Trophoblast cell (in vitro differentiated cells and primary cell): ENCODE measurements around the gene TMPRSS6.

Experiments
- DNase-seq, 2 donors: peaks; one replicate each; pipeline ENCODE4 v3.0.0-alpha.2; 2016
- H2AFZ ChIP-seq: 2 replicates; pipeline ENCODE4 v1.6.1; 2013; ENCODE audit warnings: low read length, moderate library complexity, mild to moderate bottlenecking; ENCODE audit not compliant: insufficient read depth, poor library complexity
- H2AK5ac ChIP-seq: 2 replicates; pipeline ENCODE4 v1.6.1; 2013; ENCODE audit warnings: mild to moderate bottlenecking, low read length
- H2BK120ac ChIP-seq: 2 replicates; pipeline ENCODE4 v1.6.1; 2013; ENCODE audit warnings: low read length, mild to moderate bottlenecking, moderate library complexity; ENCODE audit not compliant: insufficient read depth, poor library complexity
- H2BK12ac ChIP-seq: 2 replicates; pipeline ENCODE4 v1.6.1; 2013; ENCODE audit warnings: mild to moderate bottlenecking, low read length, moderate library complexity
- H2BK5ac ChIP-seq: 2 replicates; pipeline ENCODE4 v1.6.1; 2013; ENCODE audit warnings: low read length, low read depth, moderate library complexity, mild to moderate bottlenecking; ENCODE audit not compliant: poor library complexity
- H3K14ac ChIP-seq: 2 replicates; pipeline ENCODE4 v1.6.1; 2013; ENCODE audit warnings: mild to moderate bottlenecking, low read length
- H3K18ac ChIP-seq: 2 replicates; pipeline ENCODE4 v1.6.1; 2013; ENCODE audit warnings: mild to moderate bottlenecking, low read length
- H3K23ac ChIP-seq: 2 replicates; pipeline ENCODE4 v1.6.1; 2013; ENCODE audit warnings: low read length
- H3K27ac ChIP-seq: 2 replicates; pipeline ENCODE4 v1.5.1; 2013; ENCODE audit warnings: low read depth, mild to moderate bottlenecking, inconsistent platforms, low read length, moderate library complexity
- H3K27me3 ChIP-seq: 2 replicates; pipeline ENCODE4 v1.6.1; 2013; ENCODE audit warnings: inconsistent platforms, mild to moderate bottlenecking, low read length, moderate library complexity; ENCODE audit not compliant: insufficient read depth
- H3K36me3 ChIP-seq, 2 experiments: 1 replicate in 1 of 2; 2 replicates in 1 of 2; pipeline ENCODE4 v1.6.1; 2013; ENCODE audit warnings: low read length in 2 of 2, mild to moderate bottlenecking in 2 of 2, moderate library complexity in 1 of 2; ENCODE audit not compliant: insufficient read depth in 2 of 2, control insufficient read depth in 1 of 2
- H3K4ac ChIP-seq: 2 replicates; pipeline ENCODE4 v1.6.1; 2013; ENCODE audit warnings: low read depth, mild to moderate bottlenecking, low read length, moderate library complexity
- H3K4me1 ChIP-seq, 2 experiments: 1 replicate in 1 of 2; 2 replicates in 1 of 2; pipeline ENCODE4 v1.6.1; 2013; ENCODE audit warnings: low read length in 2 of 2, mild to moderate bottlenecking in 2 of 2, moderate library complexity in 1 of 2; ENCODE audit not compliant: insufficient read depth in 2 of 2, control insufficient read depth in 1 of 2
- H3K4me2 ChIP-seq: 2 replicates; pipeline ENCODE4 v1.6.1; 2013; ENCODE audit warnings: inconsistent platforms, mild to moderate bottlenecking, low read length, moderate library complexity
- H3K4me3 ChIP-seq: 2 replicates; pipeline ENCODE4 v1.5.1; 2013; ENCODE audit warnings: mild to moderate bottlenecking, low read depth, low read length, inconsistent platforms
- H3K79me1 ChIP-seq: one replicate; pipeline ENCODE4 v1.6.1; 2013; ENCODE audit warnings: low read length
- H3K79me2 ChIP-seq: 2 replicates; pipeline ENCODE4 v1.6.1; 2013; ENCODE audit warnings: low read length, mild to moderate bottlenecking; ENCODE audit not compliant: control insufficient read depth, insufficient read depth, poor library complexity
- H3K9ac ChIP-seq: 2 replicates; pipeline ENCODE4 v1.6.1; 2013; ENCODE audit warnings: mild to moderate bottlenecking, low read length
- H3K9me3 ChIP-seq: 2 replicates; pipeline ENCODE4 v1.6.1; 2013; ENCODE audit warnings: low read depth, mild to moderate bottlenecking, control low read depth, inconsistent platforms, low read length; ENCODE audit not compliant: insufficient read depth
- H4K12ac ChIP-seq: 2 replicates; pipeline ENCODE4 v1.6.1; 2013; ENCODE audit warnings: low read depth, mild to moderate bottlenecking, low read length, moderate library complexity
- H4K8ac ChIP-seq: 2 replicates; pipeline ENCODE4 v1.6.1; 2013; ENCODE audit warnings: low read depth, mild to moderate bottlenecking, low read length, moderate library complexity
- H4K91ac ChIP-seq: one replicate; pipeline ENCODE4 v1.6.1; 2013; ENCODE audit warnings: low read depth, mild to moderate bottlenecking, low read length, moderate library complexity
- WGBS: extraction: QIAGEN DNeasy Blood & Tissue Kit; methylation state at CpG from one replicate; pipeline ENCODE4 v1.1.7; 2013; ENCODE audit warnings: missing lambda C conversion rate; ENCODE audit not compliant: insufficient read length, insufficient coverage; ENCODE audit errors: extremely low coverage; 5-methylcytosine and 5-hydroxymethylcytosine counted together

TMPRSS6 gene

GRCh38 chr22:37118083-37118482 is 8.6 kb upstream of the TMPRSS6 start:
- no peak overlapping the region for H2BK120ac ChIP-seq
- no CpG with 5 or more reads among the region's 5 CpGs for WGBS
- no peak overlapping the region for H4K91ac ChIP-seq
- H3K36me3 ChIP-seq, result no peaks in the 10 kb centered on the region
- H2BK5ac ChIP-seq, result no peak overlapping the region
- no peak overlapping the region for H3K23ac ChIP-seq
- peaks cover 8 to 9% of the 10 kb centered on the region in 2 experiments for H3K4me1 ChIP-seq
- H3K14ac ChIP-seq, result no peak overlapping the region
- no peaks in the 10 kb centered on the region for H3K27me3 ChIP-seq
- no peak overlapping the region for H3K4me2 ChIP-seq
- H3K9ac ChIP-seq, result no peak overlapping the region
- H3K79me2 ChIP-seq, result no peaks in the 10 kb centered on the region
- H3K79me1 ChIP-seq, result no peaks in the 10 kb centered on the region
- no peak overlapping the region for H3K18ac ChIP-seq
- H4K12ac ChIP-seq, result no peak overlapping the region
- no peak overlapping the region for H3K27ac ChIP-seq
- no peak overlapping the region for H3K4ac ChIP-seq
- no peak overlapping the region for H2BK12ac ChIP-seq
- H3K4me3 ChIP-seq, result no peak overlapping the region
- H4K8ac ChIP-seq, result no peak overlapping the region
- H3K9me3 ChIP-seq, result no peaks in the 10 kb centered on the region
- no peak for DNase-seq
- H2AK5ac ChIP-seq, result no peak overlapping the region
- H2AFZ ChIP-seq, result no peak overlapping the region

GRCh38 chr22:37117092-37117491 is 7.6 kb upstream of the TMPRSS6 start:
- H3K9me3 ChIP-seq, result no peaks in the 10 kb centered on the region
- no peak overlapping the region for H2BK120ac ChIP-seq
- DNase-seq, result peak in 1 of 2 donors; percentile 18
- no CpG with 5 or more reads among the region's 4 CpGs for WGBS
- H2BK5ac ChIP-seq, result no peak overlapping the region
- no peak overlapping the region for H3K4ac ChIP-seq
- H3K36me3 ChIP-seq, result no peaks in the 10 kb centered on the region
- no peaks in the 10 kb centered on the region for H3K79me1 ChIP-seq
- H2AFZ ChIP-seq, result no peak overlapping the region
- H4K12ac ChIP-seq, result no peak overlapping the region
- no peak overlapping the region for H3K14ac ChIP-seq
- H2BK12ac ChIP-seq, result no peak overlapping the region
- H3K27me3 ChIP-seq, result no peaks in the 10 kb centered on the region
- H3K23ac ChIP-seq, result no peak overlapping the region
- no peak overlapping the region for H3K18ac ChIP-seq
- no peak overlapping the region for H3K4me3 ChIP-seq
- no peaks in the 10 kb centered on the region for H3K79me2 ChIP-seq
- no peak overlapping the region for H4K8ac ChIP-seq
- no peak overlapping the region for H4K91ac ChIP-seq
- H2AK5ac ChIP-seq, result no peak overlapping the region
- H3K27ac ChIP-seq, result no peak overlapping the region
- H3K4me1 ChIP-seq, result peaks cover 4 to 8% of the 10 kb centered on the region in 2 experiments
- no peak overlapping the region for H3K4me2 ChIP-seq
- no peak overlapping the region for H3K9ac ChIP-seq

- Histone ChIP-seq H3K4me2 (no peak overlapping the region), H3K27ac (no peak overlapping the region), H3K4me3 (no peak overlapping the region), H2AK5ac (no peak overlapping the region), H3K9ac (no peak overlapping the region), H3K4ac (no peak overlapping the region), H3K9me3 (peaks cover 3% of the 10 kb centered on the region), H3K36me3 (no peaks in the 10 kb centered on the region), H4K91ac (no peak overlapping the region), H4K8ac (no peak overlapping the region), H2BK5ac (no peak overlapping the region), H3K4me1 (peaks cover 0 to 3% of the 10 kb centered on the region in 2 experiments), H2BK120ac (no peak overlapping the region), H3K27me3 (no peaks in the 10 kb centered on the region), H3K18ac (no peak overlapping the region), H3K23ac (no peak overlapping the region), H3K79me1 (no peaks in the 10 kb centered on the region), H3K14ac (no peak overlapping the region), H3K79me2 (no peaks in the 10 kb centered on the region), H2AFZ (no peak overlapping the region), H4K12ac (no peak overlapping the region), H2BK12ac (no peak overlapping the region)
- DNase-seq, result peak in 1 of 2 donors; percentile 4
- WGBS, result no CpG with 5 or more reads among the region's 11 CpGs
Observed at GRCh38 chr22:37115032-37115431, 5.5 kb upstream of the TMPRSS6 start.

- Histone ChIP-seq H3K4ac (no peak overlapping the region), H2BK12ac (no peak overlapping the region), H3K4me3 (no peak overlapping the region), H3K79me1 (no peaks in the 10 kb centered on the region), H3K27me3 (no peaks in the 10 kb centered on the region), H4K91ac (no peak overlapping the region), H3K23ac (no peak overlapping the region), H2AK5ac (no peak overlapping the region), H3K18ac (no peak overlapping the region), H3K4me2 (no peak overlapping the region), H3K14ac (no peak overlapping the region), H3K79me2 (no peaks in the 10 kb centered on the region), H3K36me3 (no peaks in the 10 kb centered on the region), H4K8ac (no peak overlapping the region), H3K9ac (no peak overlapping the region), H3K27ac (no peak overlapping the region), H3K4me1 (peaks cover 6 to 8% of the 10 kb centered on the region in 2 experiments), H2BK120ac (no peak overlapping the region), H4K12ac (no peak overlapping the region), H2AFZ (no peak overlapping the region), H2BK5ac (no peak overlapping the region), H3K9me3 (peaks cover 3% of the 10 kb centered on the region)
- no CpG with 5 or more reads among the region's 8 CpGs for WGBS
- DNase-seq, result peak in 1 of 2 donors; percentile 10
Observed at GRCh38 chr22:37113757-37114156, 4.2 kb upstream of the TMPRSS6 start.
